ENCODE results near the gene AP1G2.
A peak's percentile ranks its signal among the peaks of the same experiment; 100 is the strongest.

AP1G2 gene

GRCh38 chr14:23558346-23559009 lies 9.1 kb downstream of the AP1G2 start:
- no peak for DNase-seq (ENCODE audit: low read depth, low spot score)

- DNase-seq (ENCODE audit: low read depth, low spot score) = no peak
Observed at GRCh38 chr14:23557946-23558345, 9.6 kb downstream of the AP1G2 start.

GRCh38 chr14:23557521-23557920 lies 10.1 kb downstream of the AP1G2 start:
- no peak for DNase-seq (ENCODE audit: low read depth, low spot score)

GRCh38 chr14:23556700-23557440 lies 10.7 kb downstream of the AP1G2 start:
- DNase-seq (ENCODE audit: low read depth, low spot score) = no peak

GRCh38 chr14:23555882-23556699 lies 11.5 kb downstream of the AP1G2 start, which contains the start of gene THTPA:
TSS of gene THTPA (plus strand) at chr14:23556271. CDS start at chr14:23556758, 487 bp downstream.
- peak; percentile 83 for DNase-seq (ENCODE audit: low read depth, low spot score)

GRCh38 chr14:23555533-23555881 lies 12.1 kb downstream of the AP1G2 start:
- DNase-seq (ENCODE audit: low read depth, low spot score) = no peak

- DNase-seq (ENCODE audit: low read depth, low spot score) = peak; percentile 60
Observed at GRCh38 chr14:23551266-23552028, 16.1 kb downstream of the AP1G2 start, which contains the start of gene ZFHX2. TSS of gene ZFHX2 (minus strand) at chr14:23551765. CDS start at chr14:23535325, 16,440 bp downstream.

- no peak for DNase-seq (ENCODE audit: low read depth, low spot score)
Observed at GRCh38 chr14:23550812-23551265, 16.8 kb downstream of the AP1G2 start.

- no peak for DNase-seq (ENCODE audit: low read depth, low spot score)
Observed at GRCh38 chr14:23550131-23550811, 17.3 kb downstream of the AP1G2 start.

- no peak for DNase-seq (ENCODE audit: low read depth, low spot score)
Observed at GRCh38 chr14:23548351-23549318, 19.0 kb downstream of the AP1G2 start.

- DNase-seq (ENCODE audit: low read depth, low spot score) = no peak
Observed at GRCh38 chr14:23547924-23548323, 19.7 kb downstream of the AP1G2 start.

GRCh38 chr14:23546450-23547035 lies 21.0 kb downstream of the AP1G2 start:
- DNase-seq (ENCODE audit: low read depth, low spot score) = no peak

- no peak for DNase-seq (ENCODE audit: low read depth, low spot score)
Observed at GRCh38 chr14:23545740-23546365, 21.7 kb downstream of the AP1G2 start.

GRCh38 chr14:23544511-23545447 lies 22.8 kb downstream of the AP1G2 start:
- no peak for DNase-seq (ENCODE audit: low read depth, low spot score)

- no peak for DNase-seq (ENCODE audit: low read depth, low spot score)
Observed at GRCh38 chr14:23543403-23543802, 24.2 kb downstream of the AP1G2 start.

GRCh38 chr14:23542261-23542660 lies 25.3 kb downstream of the AP1G2 start:
- DNase-seq (ENCODE audit: low read depth, low spot score) = no peak

GRCh38 chr14:23540141-23540469 lies 27.5 kb downstream of the AP1G2 start:
- DNase-seq (ENCODE audit: low read depth, low spot score) = no peak

Measured in activated naive CD8-positive, alpha-beta T cell treated with anti-CD3 and anti-CD28 coated beads, Interleukin-2, amount 50 U/mL, for 16 hours (primary cell).